HG03064 (cell line): ENCODE measurements around the gene MYLK3.
"Not testable (repeated sequence)": the region's sequence is repeated elsewhere in the genome, so short reads cannot be mapped to it uniquely, and the experiment has no call there.

Source experiments
- ATAC-seq: cut with Tn5 transposase; IDR thresholded peaks from one replicate; pipeline ENCODE4 v1.9.1; 2021; ENCODE audit warnings: low read depth; ENCODE audit not compliant: unreplicated experiment

The MYLK3 gene

GRCh38 chr16:46691726-46692125 lies 56.4 kb downstream of the MYLK3 start:
- no peak for ATAC-seq

GRCh38 chr16:46690281-46691178 lies 57.6 kb downstream of the MYLK3 start:
- no peak for ATAC-seq

GRCh38 chr16:46689365-46690280 lies 58.5 kb downstream of the MYLK3 start, which contains the start of gene ORC6:
Gene ORC6 (plus strand): TSS chr16:46689659. CDS start chr16:46689706, 47 bp downstream.
- ATAC-seq = peak; percentile 69

- ATAC-seq = peak; percentile 82
Observed at GRCh38 chr16:46688654-46689364, 59.3 kb downstream of the MYLK3 start, which contains the start of gene VPS35. Gene VPS35 (minus strand): TSS chr16:46689178. CDS start chr16:46689133, 45 bp downstream.

- no peak for ATAC-seq
Observed at GRCh38 chr16:46688101-46688653, 60.0 kb downstream of the MYLK3 start.

- ATAC-seq = no peak
Observed at GRCh38 chr16:46687486-46687885, 60.7 kb downstream of the MYLK3 start.

GRCh38 chr16:46686815-46687473 lies 61.2 kb downstream of the MYLK3 start:
- ATAC-seq = no peak

- not testable (repeated sequence) for ATAC-seq
Observed at GRCh38 chr16:46681867-46682266, 66.3 kb downstream of the MYLK3 start.

GRCh38 chr16:46677943-46678342 lies 70.2 kb downstream of the MYLK3 start:
- not testable (repeated sequence) for ATAC-seq

GRCh38 chr16:46673320-46674013 lies 74.7 kb downstream of the MYLK3 start:
- ATAC-seq = no peak

GRCh38 chr16:46662123-46662522 lies 86.0 kb downstream of the MYLK3 start:
- no peak for ATAC-seq

GRCh38 chr16:46658925-46659324 lies 89.2 kb downstream of the MYLK3 start:
- peak; percentile 91 for ATAC-seq
